Stimulated activated CD4-positive, alpha-beta T cell treated with anti-CD3 and anti-CD28 coated beads, Interleukin-12 subunit alpha, Interleukin-12 subunit beta, amount 100 ng/mL, for 48 hours (primary cell): ENCODE measurements around the gene ROBO4.
A peak's percentile ranks its signal among the peaks of the same experiment; 100 is the strongest.

Source experiments
- DNase-seq, 3 donors: peaks; one replicate each; pipeline ENCODE4 v3.0.0-alpha.2; 2020; ENCODE audit warnings: low read depth in 2 of 3, low spot score in 1 of 3

Gene ROBO4

GRCh38 chr11:124890683-124891372 lies 6.8 kb downstream of the ROBO4 start:
- DNase-seq: no peak

- DNase-seq: no peak
Measured at GRCh38 chr11:124890151-124890550, 7.5 kb downstream of the ROBO4 start.

- no peak for DNase-seq
Measured at GRCh38 chr11:124889191-124890091, 8.2 kb downstream of the ROBO4 start.

GRCh38 chr11:124887667-124888013 lies 10.0 kb downstream of the ROBO4 start:
- no peak for DNase-seq

GRCh38 chr11:124886978-124887666 lies 10.5 kb downstream of the ROBO4 start:
- DNase-seq: no peak

- DNase-seq: no peak
Measured at GRCh38 chr11:124886476-124886875, 11.2 kb downstream of the ROBO4 start.

- DNase-seq: no peak
Measured at GRCh38 chr11:124884869-124885479, 12.7 kb downstream of the ROBO4 start.

- no peak for DNase-seq
Measured at GRCh38 chr11:124884340-124884739, 13.3 kb downstream of the ROBO4 start.

- DNase-seq: no peak
Measured at GRCh38 chr11:124882339-124883071, 15.2 kb downstream of the ROBO4 start.

GRCh38 chr11:124880958-124881357 lies 16.7 kb downstream of the ROBO4 start:
- no peak for DNase-seq

- no peak for DNase-seq
Measured at GRCh38 chr11:124880290-124880611, 17.4 kb downstream of the ROBO4 start.

GRCh38 chr11:124879493-124880289 lies 18.0 kb downstream of the ROBO4 start:
- no peak for DNase-seq

- no peak for DNase-seq
Measured at GRCh38 chr11:124878759-124879492, 18.7 kb downstream of the ROBO4 start.

- no peak for DNase-seq
Measured at GRCh38 chr11:124877910-124878758, 19.5 kb downstream of the ROBO4 start.

GRCh38 chr11:124877631-124877909 lies 20.1 kb downstream of the ROBO4 start:
- no peak for DNase-seq

GRCh38 chr11:124876818-124877630 lies 20.6 kb downstream of the ROBO4 start:
- DNase-seq: no peak

GRCh38 chr11:124875943-124876817 lies 21.5 kb downstream of the ROBO4 start:
- peak; percentile 53 to 75 (median 57) for DNase-seq
